ENCODE data around the gene UAP1. TPM values are rescaled to one million over a fixed set of nuclear protein-coding genes. Genes with fewer than 3 reads are reported as not detected.

Gene UAP1
- total and polyA plus RNA-seq, 2 donors (not counting 3 experiments of a cell fraction or from before 2014, with no cell fraction given) = 30.6 to 89.8 TPM

DNA sequence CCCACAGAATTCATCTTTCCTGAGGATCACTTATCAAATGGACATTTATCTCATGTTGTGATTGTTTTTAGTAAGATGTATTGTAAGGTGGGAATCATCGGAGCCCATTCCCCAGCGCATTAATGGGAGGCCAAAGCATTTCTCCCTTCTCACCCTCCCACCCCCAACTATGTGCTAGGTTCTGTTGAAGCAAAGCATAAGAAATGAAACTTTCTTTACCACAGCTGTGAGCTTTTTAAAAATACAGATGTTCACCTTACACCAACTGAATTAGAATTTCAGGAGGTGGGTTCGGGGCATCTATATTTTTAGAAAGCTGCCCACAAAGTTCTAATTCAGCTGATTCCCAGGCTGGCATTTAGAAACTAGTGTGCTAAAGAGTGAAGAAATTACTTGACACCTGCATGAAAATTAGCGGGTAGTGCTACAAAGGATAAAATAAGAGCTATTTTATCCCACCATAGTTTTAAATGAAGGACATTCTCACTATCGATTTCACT is 26.3 kb downstream of the UAP1 start:
- dilution Hi-C loops (cut with MboI; ENCODE audit: extremely low pct_ligation_motif_present, low sequenced_read_pairs) (no loop called here), intact Hi-C loops (cut with micrococcal nuclease) (no loop called here)
- H3K4me2 ChIP-seq (ENCODE audit: insufficient read depth, low read length) = no peak overlapping the region
- ChIA-PET CTCF (interaction anchor here (1.0 to 1.4 kb wide), 6 partner anchors 12 to 212 kb away, joined by 3 to 5 read pairs (median 4); no protein-coding TSS in a partner anchor), POLR2A (no interaction called here)
- no peak overlapping the region for H3K9ac ChIP-seq (replicated peaks; ENCODE audit: extremely low read depth, insufficient read depth, low read length)
- no peaks in the 10 kb centered on the region for H3K9me3 ChIP-seq (replicated peaks; ENCODE audit: control insufficient read depth, insufficient read depth, low read length)
- peaks cover 16% of the 10 kb centered on the region for H3K79me2 ChIP-seq (ENCODE audit: control insufficient read depth, insufficient read depth, low read length)
- H3K36me3 ChIP-seq (ENCODE audit: control insufficient read depth in 2 of 2, extremely low read depth in 1 of 2, insufficient read depth in 2 of 2, low read length in 2 of 2) = peaks cover 12 to 22% of the 10 kb centered on the region in 2 experiments
- H3K4me3 ChIP-seq (replicated peaks in 1 of 3; ENCODE audit: insufficient read depth in 1 of 3, low read depth in 1 of 3, low read length in 3 of 3) = no peak overlapping the region
- H3K27me3 ChIP-seq (ENCODE audit: control insufficient read depth in 2 of 2, insufficient read depth in 2 of 2, low read length in 2 of 2) = no peaks in the 10 kb centered on the region
- no peak for FAIRE-seq
- DNase-seq (ENCODE audit: low read depth, low spot score) = no peak
- no TSS peak for BruUV-seq (replicated peaks)
- H4K20me1 ChIP-seq (replicated peaks; ENCODE audit: control insufficient read depth, extremely low read depth, insufficient read depth, low read length) = no peaks in the 10 kb centered on the region
- H3K9me1 ChIP-seq (replicated peaks; ENCODE audit: control insufficient read depth, extremely low read depth, insufficient read depth, low read length) = no peaks in the 10 kb centered on the region
- H3K27ac ChIP-seq (ENCODE audit: insufficient read depth, low read depth, low read length) = no peak overlapping the region
- H3K4me1 ChIP-seq (ENCODE audit: control insufficient read depth, extremely low read depth, insufficient read depth, low read length) = no peaks in the 10 kb centered on the region
- no peak overlapping the region for H2AFZ ChIP-seq (ENCODE audit: low read depth, low read length)
- TF ChIP-seq, protein P1, sequence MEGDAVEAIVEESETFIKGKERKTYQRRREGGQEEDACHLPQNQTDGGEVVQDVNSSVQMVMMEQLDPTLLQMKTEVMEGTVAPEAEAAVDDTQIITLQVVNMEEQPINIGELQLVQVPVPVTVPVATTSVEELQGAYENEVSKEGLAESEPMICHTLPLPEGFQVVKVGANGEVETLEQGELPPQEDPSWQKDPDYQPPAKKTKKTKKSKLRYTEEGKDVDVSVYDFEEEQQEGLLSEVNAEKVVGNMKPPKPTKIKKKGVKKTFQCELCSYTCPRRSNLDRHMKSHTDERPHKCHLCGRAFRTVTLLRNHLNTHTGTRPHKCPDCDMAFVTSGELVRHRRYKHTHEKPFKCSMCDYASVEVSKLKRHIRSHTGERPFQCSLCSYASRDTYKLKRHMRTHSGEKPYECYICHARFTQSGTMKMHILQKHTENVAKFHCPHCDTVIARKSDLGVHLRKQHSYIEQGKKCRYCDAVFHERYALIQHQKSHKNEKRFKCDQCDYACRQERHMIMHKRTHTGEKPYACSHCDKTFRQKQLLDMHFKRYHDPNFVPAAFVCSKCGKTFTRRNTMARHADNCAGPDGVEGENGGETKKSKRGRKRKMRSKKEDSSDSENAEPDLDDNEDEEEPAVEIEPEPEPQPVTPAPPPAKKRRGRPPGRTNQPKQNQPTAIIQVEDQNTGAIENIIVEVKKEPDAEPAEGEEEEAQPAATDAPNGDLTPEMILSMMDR (IDR thresholded peaks at IDR 0.05; ENCODE audit: extremely low read depth in 1 of 2, insufficient read depth in 1 of 2, low read depth in 1 of 2, low read length in 2 of 2) = no peak
- TF ChIP-seq EZH2 (IDR thresholded peaks at IDR 0.05; ENCODE audit: borderline replicate concordance, low read depth, low read length, severe bottlenecking) (no peak), JUN (IDR thresholded peaks at IDR 0.05; ENCODE audit: borderline replicate concordance, insufficient read depth, insufficient read length, low read depth) (no peak), POLR2AphosphoS5 (IDR thresholded peaks at IDR 0.05; ENCODE audit: insufficient read depth, low read depth, low read length) (no peak), GATA2 (IDR thresholded peaks at IDR 0.05; ENCODE audit: insufficient read depth, insufficient read length, low read depth, low read length) (no peak), MYC (IDR thresholded peaks at IDR 0.05; ENCODE audit: low read depth, low read length) (no peak), FOS (IDR thresholded peaks at IDR 0.05; ENCODE audit: borderline replicate concordance, insufficient read depth, low read length) (no peak), POLR2A (IDR thresholded peaks at IDR 0.05; ENCODE audit: low read depth, low read length) (no peak)
- TF ChIP-seq, protein P2, sequence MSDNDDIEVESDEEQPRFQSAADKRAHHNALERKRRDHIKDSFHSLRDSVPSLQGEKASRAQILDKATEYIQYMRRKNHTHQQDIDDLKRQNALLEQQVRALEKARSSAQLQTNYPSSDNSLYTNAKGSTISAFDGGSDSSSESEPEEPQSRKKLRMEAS (IDR thresholded peaks at IDR 0.05; ENCODE audit: insufficient read depth, insufficient read length) = no peak
